Measurements from ENCODE around the gene OR4K14. TPM values are rescaled to one million over a fixed set of nuclear protein-coding genes. Genes with fewer than 3 reads are reported as not detected.

OR4K14 gene
- total RNA-seq, 2 donors from 2014 or later: not detected

Other genes starting within 250 kb of the OR4K14 start
- gene OR4M1, start 245.8 kb downstream of the OR4K14 start, total RNA-seq: not detected
- gene OR4N2, start 215.5 kb downstream of the OR4K14 start, total RNA-seq: not detected
- not detected for gene OR4K2, start 144.2 kb downstream of the OR4K14 start, total RNA-seq
- not detected for gene OR4K5, start 98.7 kb downstream of the OR4K14 start, total RNA-seq
- not detected for gene OR4K1, start 88.4 kb downstream of the OR4K14 start, total RNA-seq
- not detected for gene OR4K15, start 43.7 kb downstream of the OR4K14 start, total RNA-seq
- not detected for gene OR4Q2, start 17.1 kb downstream of the OR4K14 start, total RNA-seq
- not detected for gene OR4K13, start 16.7 kb upstream of the OR4K14 start, total RNA-seq
- gene OR4L1, start 40.7 kb upstream of the OR4K14 start, total RNA-seq: not detected
- gene OR4K17, start 91.4 kb upstream of the OR4K14 start, total RNA-seq: not detected
- not detected for gene OR4N5, start 119.5 kb upstream of the OR4K14 start, total RNA-seq
- not detected for gene OR11G2, start 171.6 kb upstream of the OR4K14 start, total RNA-seq
- gene OR11H6, start 204.4 kb upstream of the OR4K14 start, total RNA-seq: not detected
- gene OR11H7, start 209.7 kb upstream of the OR4K14 start, total RNA-seq: not detected
- not detected for gene OR11H4, start 220.0 kb upstream of the OR4K14 start, total RNA-seq